Measurements from ENCODE around the gene CDHR3. TPM values are rescaled to one million over a fixed set of nuclear protein-coding genes. Genes with fewer than 3 reads are reported as not detected.
"Not testable (repeated sequence)": the region's sequence is repeated elsewhere in the genome, so short reads cannot be mapped to it uniquely, and the experiment has no call there.

Gene CDHR3
- total and polyA plus RNA-seq, 4 donors = 1.0 to 5.1 (median 3.0) TPM

- Histone ChIP-seq H3K4me3 (ENCODE audit: low read length in 2 of 2) (no peak overlapping the region), H3K4me1 (ENCODE audit: control insufficient read depth in 1 of 2, insufficient read depth in 2 of 2, low read length in 2 of 2) (no peaks in the 10 kb centered on the region), H3K36me3 (ENCODE audit: control insufficient read depth in 1 of 2, insufficient read depth in 2 of 2, low read length in 1 of 2) (no peaks in the 10 kb centered on the region), H3K27me3 (ENCODE audit: control insufficient read depth in 1 of 2, insufficient read depth in 2 of 2, low read length in 1 of 2) (no peaks in the 10 kb centered on the region), H3K27ac (ENCODE audit: low read depth in 1 of 2, low read length in 2 of 2) (no peak overlapping the region), H3K9me3 (ENCODE audit: control insufficient read depth, low read length) (no peaks in the 10 kb centered on the region)
- intact Hi-C loops (cut with DNase I) = no loop called here
- DNase-seq = no peak
- ATAC-seq (ENCODE audit: low FRiP score) = no peak
- WGBS, 2 donors = 70 to 72% methylated on average over 8 of the region's 8 CpGs
Observed at GRCh38 chr7:105975770-105976417, 12.8 kb downstream of the CDHR3 start.

- no peaks in the 10 kb centered on the region for H3K9me3 ChIP-seq (ENCODE audit: control insufficient read depth, low read length)
- H3K27me3 ChIP-seq (ENCODE audit: control insufficient read depth in 1 of 2, insufficient read depth in 2 of 2, low read length in 1 of 2) = no peaks in the 10 kb centered on the region
- no peak overlapping the region for H3K4me3 ChIP-seq (ENCODE audit: low read length in 2 of 2)
- DNase-seq = no peak
- 83 to 84% methylated on average over 4 of the region's 4 CpGs for WGBS, 2 donors
- intact Hi-C loops (cut with DNase I) = no loop called here
- no peaks in the 10 kb centered on the region for H3K36me3 ChIP-seq (ENCODE audit: control insufficient read depth in 1 of 2, insufficient read depth in 2 of 2, low read length in 1 of 2)
- no peaks in the 10 kb centered on the region for H3K4me1 ChIP-seq (ENCODE audit: control insufficient read depth in 1 of 2, insufficient read depth in 2 of 2, low read length in 2 of 2)
- no peak overlapping the region for H3K27ac ChIP-seq (ENCODE audit: low read depth in 1 of 2, low read length in 2 of 2)
- ATAC-seq (ENCODE audit: low FRiP score) = no peak
Observed at GRCh38 chr7:105976868-105977267, 13.8 kb downstream of the CDHR3 start.

- Histone ChIP-seq H3K4me1 (ENCODE audit: control insufficient read depth in 1 of 2, insufficient read depth in 2 of 2, low read length in 2 of 2) (no peaks in the 10 kb centered on the region), H3K27me3 (ENCODE audit: control insufficient read depth in 1 of 2, insufficient read depth in 2 of 2, low read length in 1 of 2) (no peaks in the 10 kb centered on the region), H3K4me3 (ENCODE audit: low read length in 2 of 2) (no peak overlapping the region), H3K9me3 (ENCODE audit: control insufficient read depth, low read length) (no peaks in the 10 kb centered on the region), H3K27ac (ENCODE audit: low read depth in 1 of 2, low read length in 2 of 2) (no peak overlapping the region), H3K36me3 (ENCODE audit: control insufficient read depth in 1 of 2, insufficient read depth in 2 of 2, low read length in 1 of 2) (no peaks in the 10 kb centered on the region)
- DNase-seq = no peak
- intact Hi-C loops (cut with DNase I) = no loop called here
- WGBS, 2 donors = 82 to 85% methylated on average over 3 of the region's 3 CpGs
- no peak for ATAC-seq (ENCODE audit: low FRiP score)
Observed at GRCh38 chr7:105978035-105978434, 15.0 kb downstream of the CDHR3 start.

- Histone ChIP-seq H3K27ac (ENCODE audit: low read depth in 1 of 2, low read length in 2 of 2) (no peak overlapping the region), H3K27me3 (ENCODE audit: control insufficient read depth in 1 of 2, insufficient read depth in 2 of 2, low read length in 1 of 2) (no peaks in the 10 kb centered on the region), H3K9me3 (ENCODE audit: control insufficient read depth, low read length) (no peaks in the 10 kb centered on the region), H3K4me3 (ENCODE audit: low read length in 2 of 2) (no peak overlapping the region), H3K4me1 (ENCODE audit: control insufficient read depth in 1 of 2, insufficient read depth in 2 of 2, low read length in 2 of 2) (no peaks in the 10 kb centered on the region), H3K36me3 (ENCODE audit: control insufficient read depth in 1 of 2, insufficient read depth in 2 of 2, low read length in 1 of 2) (no peaks in the 10 kb centered on the region)
- intact Hi-C loops (cut with DNase I) = no loop called here
- ATAC-seq (ENCODE audit: low FRiP score) = no peak
- WGBS, 2 donors = 95 to 96% methylated on average over 2 of the region's 2 CpGs
- DNase-seq = no peak
Observed at GRCh38 chr7:105978974-105979373, 15.9 kb downstream of the CDHR3 start.

GRCh38 chr7:105979405-105979804, 16.3 kb downstream of the CDHR3 start:
- no peak for DNase-seq
- no peaks in the 10 kb centered on the region for H3K36me3 ChIP-seq (ENCODE audit: control insufficient read depth in 1 of 2, insufficient read depth in 2 of 2, low read length in 1 of 2)
- 95 to 96% methylated on average over 2 of the region's 2 CpGs for WGBS, 2 donors
- H3K4me1 ChIP-seq (ENCODE audit: control insufficient read depth in 1 of 2, insufficient read depth in 2 of 2, low read length in 2 of 2) = no peaks in the 10 kb centered on the region
- H3K27me3 ChIP-seq (ENCODE audit: control insufficient read depth in 1 of 2, insufficient read depth in 2 of 2, low read length in 1 of 2) = no peaks in the 10 kb centered on the region
- intact Hi-C loops (cut with DNase I) = no loop called here
- ATAC-seq (ENCODE audit: low FRiP score) = no peak
- no peak overlapping the region for H3K27ac ChIP-seq (ENCODE audit: low read depth in 1 of 2, low read length in 2 of 2)
- no peaks in the 10 kb centered on the region for H3K9me3 ChIP-seq (ENCODE audit: control insufficient read depth, low read length)
- no peak overlapping the region for H3K4me3 ChIP-seq (ENCODE audit: low read length in 2 of 2)

- Histone ChIP-seq H3K36me3 (ENCODE audit: control insufficient read depth in 1 of 2, insufficient read depth in 2 of 2, low read length in 1 of 2) (no peaks in the 10 kb centered on the region), H3K27ac (ENCODE audit: low read depth in 1 of 2, low read length in 2 of 2) (no peak overlapping the region), H3K4me1 (ENCODE audit: control insufficient read depth in 1 of 2, insufficient read depth in 2 of 2, low read length in 2 of 2) (no peaks in the 10 kb centered on the region), H3K4me3 (ENCODE audit: low read length in 2 of 2) (no peak overlapping the region), H3K9me3 (ENCODE audit: control insufficient read depth, low read length) (no peaks in the 10 kb centered on the region), H3K27me3 (ENCODE audit: control insufficient read depth in 1 of 2, insufficient read depth in 2 of 2, low read length in 1 of 2) (no peaks in the 10 kb centered on the region)
- ATAC-seq (ENCODE audit: low FRiP score) (no peak), DNase-seq (no peak)
- 65 to 69% methylated on average over 3 of the region's 3 CpGs for WGBS, 2 donors
- intact Hi-C loops (cut with DNase I) = no loop called here
Observed at GRCh38 chr7:105980645-105981396, 17.8 kb downstream of the CDHR3 start.

- Histone ChIP-seq H3K27ac (ENCODE audit: low read depth in 1 of 2, low read length in 2 of 2) (no peak overlapping the region), H3K4me3 (ENCODE audit: low read length in 2 of 2) (no peak overlapping the region), H3K27me3 (ENCODE audit: control insufficient read depth in 1 of 2, insufficient read depth in 2 of 2, low read length in 1 of 2) (no peaks in the 10 kb centered on the region), H3K9me3 (ENCODE audit: control insufficient read depth, low read length) (no peaks in the 10 kb centered on the region), H3K36me3 (ENCODE audit: control insufficient read depth in 1 of 2, insufficient read depth in 2 of 2, low read length in 1 of 2) (no peaks in the 10 kb centered on the region), H3K4me1 (ENCODE audit: control insufficient read depth in 1 of 2, insufficient read depth in 2 of 2, low read length in 2 of 2) (no peaks in the 10 kb centered on the region)
- DNase-seq (no peak), ATAC-seq (ENCODE audit: low FRiP score) (no peak)
- 33 to 72% methylated on average over 1 to 2 of the region's 2 CpGs for WGBS, 2 donors
- intact Hi-C loops (cut with DNase I) = no loop called here
Observed at GRCh38 chr7:105982388-105982787, 19.3 kb downstream of the CDHR3 start.

- intact Hi-C loops (cut with DNase I); H3K27ac ChIP-seq (ENCODE audit: low read depth in 1 of 2, low read length in 2 of 2): not testable (repeated sequence)
- WGBS, 2 donors = 89 to 92% methylated on average over 6 of the region's 6 CpGs
Observed at GRCh38 chr7:105984808-105985207, 21.7 kb downstream of the CDHR3 start.

GRCh38 chr7:105985229-105985628, 22.2 kb downstream of the CDHR3 start:
- H3K4me3 ChIP-seq (ENCODE audit: low read length in 2 of 2) = no peak overlapping the region

More at GRCh38 chr7:105984808-105985207, 21.7 kb downstream of the CDHR3 start:
- not testable (repeated sequence) for H3K4me3 ChIP-seq (ENCODE audit: low read length in 2 of 2); H3K9me3 ChIP-seq (ENCODE audit: control insufficient read depth, low read length); ATAC-seq (ENCODE audit: low FRiP score); DNase-seq; H3K27me3 ChIP-seq (ENCODE audit: control insufficient read depth in 1 of 2, insufficient read depth in 2 of 2, low read length in 1 of 2); H3K4me1 ChIP-seq (ENCODE audit: control insufficient read depth in 1 of 2, insufficient read depth in 2 of 2, low read length in 2 of 2); H3K36me3 ChIP-seq (ENCODE audit: control insufficient read depth in 1 of 2, insufficient read depth in 2 of 2, low read length in 1 of 2)

More at GRCh38 chr7:105985229-105985628, 22.2 kb downstream of the CDHR3 start:
- Histone ChIP-seq H3K4me1 (ENCODE audit: control insufficient read depth in 1 of 2, insufficient read depth in 2 of 2, low read length in 2 of 2) (no peaks in the 10 kb centered on the region), H3K36me3 (ENCODE audit: control insufficient read depth in 1 of 2, insufficient read depth in 2 of 2, low read length in 1 of 2) (no peaks in the 10 kb centered on the region), H3K27me3 (ENCODE audit: control insufficient read depth in 1 of 2, insufficient read depth in 2 of 2, low read length in 1 of 2) (no peaks in the 10 kb centered on the region), H3K9me3 (ENCODE audit: control insufficient read depth, low read length) (no peaks in the 10 kb centered on the region), H3K27ac (ENCODE audit: low read depth in 1 of 2, low read length in 2 of 2) (no peak overlapping the region)
- WGBS, 2 donors = 56 to 61% methylated on average over 4 of the region's 4 CpGs
- no peak for DNase-seq
- intact Hi-C loops (cut with DNase I) = no loop called here
- no peak for ATAC-seq (ENCODE audit: low FRiP score)

Measured in aorta (tissue), 5 donors.